GM21528 (cell line): ENCODE results near the gene MYH6.

Source experiments
- ATAC-seq: cut with Tn5 transposase; IDR thresholded peaks from one replicate; pipeline ENCODE4 v1.9.1; 2021; ENCODE audit warnings: mild to moderate bottlenecking, moderate library complexity; ENCODE audit not compliant: unreplicated experiment, low FRiP score

The MYH6 gene

DNA sequence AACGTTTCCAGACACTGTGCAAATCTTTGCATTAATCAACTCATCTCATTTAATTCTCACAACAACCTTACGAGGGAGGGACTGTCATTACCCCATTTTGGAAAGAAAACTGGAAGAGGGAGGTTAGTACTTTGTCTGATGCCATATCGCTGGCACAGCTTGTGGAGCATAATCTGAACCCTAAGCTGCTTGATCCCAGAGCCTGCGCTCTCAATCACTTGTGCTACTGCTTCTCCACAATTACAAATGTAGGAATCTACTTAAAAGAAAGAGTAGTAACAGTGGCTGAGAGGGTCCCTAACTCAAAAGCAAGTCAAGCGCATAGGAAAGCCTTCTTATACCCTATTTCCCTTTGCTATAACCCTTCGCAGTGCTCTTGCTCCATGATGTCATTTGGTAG lies 46.3 kb downstream of the MYH6 start:
- no peak for ATAC-seq

DNA sequence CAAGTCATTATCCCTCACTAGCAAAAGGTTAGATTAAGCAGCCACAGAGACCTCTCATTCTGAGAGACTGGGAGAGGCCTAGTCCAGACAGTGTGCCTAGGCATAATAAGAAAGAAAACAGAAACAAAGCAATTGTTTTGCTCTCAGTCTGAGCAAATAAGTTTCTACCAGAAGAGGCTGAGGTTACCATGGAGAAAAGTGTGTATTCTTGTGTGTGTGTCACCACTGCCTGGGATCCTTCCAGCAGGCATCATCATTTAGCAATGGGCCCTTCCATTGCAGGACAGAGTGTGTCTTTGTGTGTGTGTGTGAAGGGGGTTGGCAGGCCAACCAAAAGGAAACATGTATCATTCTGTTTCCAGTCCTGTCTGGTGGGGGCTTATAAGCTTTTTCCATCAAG lies 46.8 kb downstream of the MYH6 start:
- no peak for ATAC-seq

DNA sequence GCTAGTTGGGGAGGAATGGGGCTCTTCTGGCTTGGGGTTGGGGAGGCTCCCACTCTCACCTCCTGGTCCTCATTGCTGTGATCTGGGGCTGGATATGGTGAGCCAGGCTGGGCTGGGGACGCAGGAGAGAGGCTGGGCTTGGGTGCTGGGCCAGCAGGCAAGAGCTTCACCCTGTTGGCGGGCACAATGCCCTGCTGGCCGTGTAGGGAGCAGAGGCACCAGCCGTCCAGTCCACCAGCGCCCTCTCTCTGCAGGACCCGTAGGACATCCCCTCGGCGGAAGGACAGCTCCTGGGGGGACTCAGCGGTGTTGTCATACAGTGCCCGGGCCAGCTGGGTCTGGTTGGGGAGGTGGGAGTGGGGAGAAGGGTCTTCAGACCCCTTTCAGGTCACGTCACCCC lies 47.6 kb downstream of the MYH6 start:
- no peak for ATAC-seq

DNA sequence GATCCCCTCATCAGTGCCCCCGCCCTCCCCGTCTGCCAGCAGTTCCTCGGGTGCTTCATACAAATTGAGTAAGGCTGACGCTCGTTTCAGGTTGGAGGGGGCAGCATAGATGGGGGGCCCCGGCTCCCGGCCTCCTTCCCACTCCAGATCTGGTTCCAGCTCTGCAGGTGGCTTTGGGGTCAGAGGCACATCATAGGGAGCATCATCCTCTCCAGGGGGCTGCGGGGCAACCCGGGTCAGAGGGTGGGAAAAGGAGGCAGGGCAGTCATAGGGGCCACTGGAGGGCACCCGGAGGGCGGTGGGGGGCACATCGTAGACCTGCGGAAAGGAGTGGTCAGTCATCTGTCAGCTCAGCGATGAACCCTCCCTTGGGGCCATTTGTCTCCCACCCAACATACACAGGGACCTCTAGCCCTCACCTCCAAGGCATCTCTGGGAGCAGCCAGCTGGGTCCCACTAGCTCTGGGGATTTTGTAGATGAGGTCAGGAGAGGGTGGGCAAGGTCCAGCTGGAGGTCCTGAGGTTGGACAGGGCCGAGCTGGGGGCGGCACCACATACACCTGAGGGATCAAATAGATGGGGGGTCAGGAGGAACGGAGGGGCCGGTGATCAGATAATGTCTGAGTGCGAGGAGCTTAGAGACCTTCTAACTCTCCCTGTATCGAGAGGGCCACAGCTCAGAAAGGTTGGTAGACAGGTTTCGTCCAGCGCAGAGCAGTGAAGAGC lies 48.2 kb downstream of the MYH6 start:
- ATAC-seq: no peak

DNA sequence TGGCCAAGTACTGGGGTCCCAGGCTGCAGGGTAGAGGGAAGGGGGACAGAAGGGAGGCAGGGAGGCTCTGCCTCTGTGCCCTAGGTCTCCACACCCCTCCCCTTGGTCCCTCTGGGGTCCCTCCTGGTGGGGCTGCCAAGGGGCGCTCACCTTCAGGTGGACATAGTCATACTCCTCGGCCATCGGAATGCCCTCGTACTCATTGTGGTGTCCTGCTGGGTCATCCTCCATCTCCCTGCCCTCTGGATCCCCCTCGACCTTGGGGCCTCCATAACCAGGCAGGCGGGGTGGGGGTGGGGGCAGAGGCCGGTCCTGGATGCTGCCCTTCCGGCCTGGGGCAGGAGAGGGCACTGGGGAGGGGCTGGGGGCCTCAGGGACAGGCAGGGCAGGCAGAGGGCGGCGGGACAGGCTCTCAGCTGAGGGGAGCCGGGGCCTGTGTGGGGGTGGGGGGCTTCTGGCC lies 48.9 kb downstream of the MYH6 start:
- ATAC-seq: no peak

GRCh38 chr14:23358553-23359166 lies 49.4 kb downstream of the MYH6 start:
- ATAC-seq: no peak

DNA sequence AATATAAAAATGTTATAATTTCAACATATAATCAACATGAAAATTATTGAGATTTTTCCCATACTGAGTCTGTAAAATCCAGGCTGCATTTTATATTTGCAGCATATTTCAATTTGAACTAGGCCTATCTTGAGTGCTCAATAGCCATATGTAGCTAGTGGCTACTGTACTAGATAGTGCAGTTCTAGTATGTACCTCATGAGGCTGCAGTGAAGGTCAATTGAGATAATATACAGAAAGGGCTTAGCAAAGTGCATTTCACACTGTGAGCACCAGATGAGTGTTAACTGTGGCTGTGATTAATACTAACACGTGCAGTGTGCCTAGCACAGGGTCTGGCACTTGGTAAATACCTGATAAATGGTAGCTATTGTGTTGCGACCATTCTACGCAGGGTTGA lies 50.0 kb downstream of the MYH6 start:
- ATAC-seq: no peak

DNA sequence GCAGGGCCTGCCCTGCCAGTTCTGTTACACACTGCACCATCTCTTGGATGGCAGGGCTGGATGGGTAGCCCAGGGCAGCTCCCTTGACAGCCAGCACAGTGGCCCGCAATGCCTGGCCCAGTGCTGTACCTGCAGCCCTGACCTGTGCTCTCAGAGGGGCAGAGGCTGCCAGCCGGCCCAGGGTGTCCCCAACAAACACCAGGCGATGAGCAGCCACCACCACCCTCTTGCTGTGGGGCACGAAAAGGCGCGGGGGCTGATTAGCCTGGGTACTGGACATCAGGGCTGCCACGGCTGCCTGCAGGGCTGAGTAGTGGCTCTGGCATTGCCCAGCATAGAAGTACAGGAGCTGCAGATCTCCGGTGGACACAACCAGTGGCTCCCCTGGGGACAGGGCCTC lies 50.8 kb downstream of the MYH6 start:
- no peak for ATAC-seq

DNA sequence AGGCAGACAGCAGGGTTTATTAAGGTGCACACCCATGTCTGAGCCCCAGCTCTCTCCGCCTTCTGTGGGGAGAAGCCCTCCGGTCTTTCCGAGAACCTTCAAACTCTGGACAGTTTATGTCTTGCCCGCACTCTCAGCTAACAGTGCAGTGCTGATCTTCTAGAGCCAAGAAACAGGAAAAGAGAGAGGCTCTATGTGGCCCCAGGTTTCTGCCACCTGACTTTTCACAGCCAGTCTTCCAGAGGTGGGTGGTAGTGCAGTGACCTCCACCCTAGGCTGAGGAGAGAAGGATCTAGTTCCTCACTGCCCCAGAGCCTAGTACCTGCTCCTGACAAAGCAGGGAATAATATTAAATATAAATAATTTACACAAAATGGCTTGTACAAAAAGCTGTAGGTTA lies 51.4 kb downstream of the MYH6 start:
- ATAC-seq: no peak

DNA sequence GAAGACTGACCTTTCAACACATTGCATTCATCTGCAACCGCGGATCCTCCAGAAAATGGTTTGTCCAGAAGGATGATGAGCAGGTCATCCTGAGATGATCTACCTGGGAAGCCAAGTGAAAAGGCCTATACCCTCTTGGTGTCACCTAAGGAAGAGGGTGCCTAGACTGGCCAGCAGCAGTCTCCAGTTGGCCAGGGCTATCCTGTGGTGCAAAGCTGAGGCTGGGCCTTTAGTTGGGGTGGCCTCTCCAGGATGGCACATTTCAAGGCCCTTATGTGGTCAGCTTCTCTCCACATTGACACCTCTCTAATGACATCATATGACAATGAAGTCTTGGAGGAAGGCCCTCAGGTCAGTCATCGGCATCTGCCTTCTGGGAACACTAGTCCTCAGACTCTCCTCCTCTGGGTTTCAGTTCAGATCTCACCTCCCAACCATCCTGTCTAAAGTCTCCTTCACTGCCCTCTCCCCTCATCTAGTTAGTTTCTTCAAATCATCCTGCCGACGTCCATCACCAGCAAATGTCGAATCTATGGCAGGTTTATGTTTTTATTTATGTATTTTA lies 52.1 kb downstream of the MYH6 start:
- no peak for ATAC-seq

DNA sequence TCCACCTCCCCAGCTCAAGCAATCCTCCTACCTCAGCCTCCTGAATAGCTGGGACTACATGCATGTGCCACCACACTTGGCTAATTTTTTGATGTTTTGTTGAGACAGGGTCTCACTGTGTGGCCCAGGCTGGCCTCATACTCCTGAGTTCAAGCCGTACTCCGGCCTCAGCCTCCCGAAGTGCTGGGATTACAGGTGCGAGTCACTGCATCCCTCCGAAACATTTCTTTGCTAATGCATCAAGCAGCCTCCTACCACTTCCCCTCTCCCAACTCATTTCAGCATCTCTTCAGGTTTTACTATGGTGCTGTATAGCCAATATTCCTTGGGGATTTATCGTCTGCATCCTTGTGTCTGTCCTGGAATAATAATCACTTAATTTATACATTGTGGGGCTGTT lies 53.1 kb downstream of the MYH6 start:
- no peak for ATAC-seq

DNA sequence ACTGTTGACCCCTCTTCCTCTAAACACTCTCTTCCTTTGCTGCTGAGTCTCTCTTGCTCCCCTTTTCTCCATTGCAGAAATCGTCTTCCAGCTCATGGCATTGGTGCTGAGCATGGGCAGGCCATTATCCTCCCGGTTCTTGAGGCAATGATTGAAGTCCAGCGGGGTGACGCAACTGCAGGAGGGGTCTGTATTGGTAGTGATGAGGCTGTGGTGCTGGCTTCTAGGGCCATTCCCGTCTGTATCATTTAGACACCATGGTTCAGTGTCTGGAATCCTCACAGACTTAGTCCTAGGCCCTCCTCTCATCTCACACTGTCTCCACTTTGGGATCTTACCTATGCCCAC lies 54.7 kb downstream of the MYH6 start:
- no peak for ATAC-seq

DNA sequence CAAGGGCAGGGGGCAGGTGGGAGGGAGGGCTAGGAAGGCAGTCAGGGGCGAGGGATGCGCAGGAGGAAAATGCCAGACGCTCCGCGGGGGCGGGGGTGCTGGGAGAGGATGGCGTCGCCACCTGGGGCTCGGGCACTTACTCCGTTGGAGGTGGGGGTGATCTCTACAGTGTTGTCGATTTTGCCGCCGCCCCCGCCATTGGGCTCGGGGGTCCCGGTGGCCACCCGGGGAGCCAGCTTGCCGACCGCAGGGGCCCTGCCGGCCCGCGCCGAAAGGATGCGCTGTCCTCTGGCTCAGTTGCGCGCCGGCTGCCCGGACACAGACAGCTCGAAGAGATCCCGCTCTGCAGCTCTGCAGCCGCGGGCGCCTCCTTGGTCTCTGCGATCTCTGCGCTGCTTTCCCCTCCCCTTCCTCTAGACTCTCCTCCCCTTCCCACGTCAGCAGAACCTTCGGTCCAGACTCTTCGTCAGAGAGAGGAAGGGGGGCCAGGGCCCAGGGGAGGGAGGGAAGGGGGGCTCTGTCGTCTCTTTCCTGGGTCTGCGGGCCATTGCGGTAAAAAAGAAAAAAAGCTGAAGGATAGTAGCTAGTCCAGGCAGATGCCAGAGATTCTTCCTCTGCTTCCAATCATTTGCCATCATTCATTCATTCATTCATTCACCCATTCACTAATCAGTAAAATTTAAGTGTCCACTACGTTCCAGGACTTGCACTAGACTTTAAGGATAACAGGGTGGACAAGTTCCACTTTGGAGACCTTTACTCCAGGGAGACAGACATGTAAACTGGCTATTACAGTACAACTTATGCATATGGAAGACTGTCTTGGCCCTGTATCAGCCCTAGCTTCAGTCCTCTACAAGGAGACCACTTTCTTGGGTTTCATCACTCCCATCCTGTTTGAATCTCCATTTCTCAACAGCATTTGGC lies 55.3 kb downstream of the MYH6 start, which contains the start of gene SLC22A17:
Gene SLC22A17, minus strand, starts transcription at position 382 of the 927 bp plus-strand sequence.
- ATAC-seq: no peak

DNA sequence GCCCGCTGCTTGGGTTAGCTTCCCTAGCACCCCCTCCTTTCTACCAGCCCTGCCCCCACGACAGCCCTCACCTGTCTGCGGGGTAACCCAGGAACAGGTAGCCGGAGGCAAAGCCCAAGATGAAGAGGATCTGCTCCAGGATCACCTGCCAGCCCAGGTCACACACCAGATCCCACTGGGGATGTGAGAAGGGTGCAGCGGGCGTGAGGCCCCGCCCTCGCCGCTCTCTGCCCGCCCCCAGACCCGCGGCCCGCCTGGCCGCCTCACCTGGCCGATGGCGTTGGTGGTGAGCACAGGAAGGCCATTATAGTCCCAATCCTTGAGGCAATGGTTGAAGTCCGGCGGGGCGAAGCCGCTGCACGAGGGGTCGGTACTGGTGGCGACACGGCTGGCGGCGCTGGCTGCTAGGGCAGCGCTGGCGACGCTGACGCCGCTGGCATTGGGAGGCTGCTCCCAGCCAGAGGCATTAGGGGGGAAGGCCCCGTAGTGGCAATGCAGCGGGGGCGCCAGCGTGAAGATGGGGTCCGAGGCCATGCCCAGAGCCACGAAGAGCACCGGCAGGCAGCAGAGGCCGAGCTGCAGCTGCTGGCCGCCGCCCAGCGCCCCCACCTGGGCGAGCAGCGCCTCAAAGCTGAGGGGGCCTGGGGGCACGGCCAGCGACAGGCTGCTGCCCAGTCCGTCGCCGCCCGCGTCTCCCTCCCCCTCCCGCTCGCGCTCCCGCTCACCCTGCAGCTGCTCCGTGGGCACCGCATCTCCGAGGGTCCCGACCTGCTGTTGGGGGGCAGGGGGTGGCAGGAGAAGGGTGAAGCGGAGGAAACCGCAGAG lies 56.2 kb downstream of the MYH6 start:
- no peak for ATAC-seq

DNA sequence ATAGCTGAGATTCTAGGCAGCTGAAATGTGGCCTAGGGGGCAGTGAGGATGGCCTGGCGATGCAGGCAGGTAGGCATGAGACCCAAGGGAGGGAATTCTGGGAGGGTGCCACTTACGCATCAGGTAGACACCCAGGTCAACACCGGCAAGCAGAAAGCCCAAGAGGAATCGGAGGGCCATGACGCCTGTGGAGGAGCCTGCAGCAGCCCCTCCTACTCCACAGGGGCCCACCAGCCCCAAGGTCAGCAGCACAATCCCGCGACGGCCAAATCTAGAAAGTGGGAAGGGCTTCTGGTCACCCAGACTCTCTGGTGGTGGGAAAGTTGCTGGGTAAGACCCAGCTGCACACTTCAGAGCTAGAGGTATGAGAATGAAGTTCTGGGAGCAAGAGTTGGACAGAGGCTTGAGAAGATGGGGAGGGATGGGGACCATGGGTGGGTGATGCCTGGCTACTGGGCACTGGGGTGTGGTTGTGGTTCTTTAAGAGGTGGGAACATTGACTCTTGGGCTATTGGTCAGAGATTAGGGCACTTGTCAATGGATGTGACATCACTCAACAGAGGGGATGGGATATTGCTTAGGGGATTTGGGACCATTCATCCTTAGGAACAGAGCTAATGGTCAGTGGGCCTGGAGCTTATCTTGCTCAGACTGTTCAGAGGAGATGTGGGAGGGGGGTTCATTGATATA lies 58.8 kb downstream of the MYH6 start:
- ATAC-seq: no peak

DNA sequence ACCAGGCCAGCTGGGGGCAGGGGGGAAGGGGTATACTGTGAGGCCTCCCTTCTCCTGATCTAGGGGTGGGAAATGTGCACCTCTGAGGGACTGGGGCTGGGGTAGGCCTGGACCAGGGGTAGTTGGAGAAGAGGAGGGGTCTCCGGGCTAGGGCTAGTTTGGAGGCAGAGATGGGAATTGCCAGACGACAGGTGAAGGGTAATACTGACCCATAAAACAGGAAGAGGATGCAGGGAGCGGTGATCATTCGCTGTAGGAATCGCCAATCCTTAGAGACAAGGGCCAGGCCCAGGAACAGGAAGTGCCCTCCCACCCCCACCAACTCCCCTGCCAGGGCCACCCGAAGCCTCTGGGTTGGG lies 59.8 kb downstream of the MYH6 start:
- no peak for ATAC-seq

GRCh38 chr14:23347406-23348296 lies 60.4 kb downstream of the MYH6 start:
- ATAC-seq: no peak

DNA sequence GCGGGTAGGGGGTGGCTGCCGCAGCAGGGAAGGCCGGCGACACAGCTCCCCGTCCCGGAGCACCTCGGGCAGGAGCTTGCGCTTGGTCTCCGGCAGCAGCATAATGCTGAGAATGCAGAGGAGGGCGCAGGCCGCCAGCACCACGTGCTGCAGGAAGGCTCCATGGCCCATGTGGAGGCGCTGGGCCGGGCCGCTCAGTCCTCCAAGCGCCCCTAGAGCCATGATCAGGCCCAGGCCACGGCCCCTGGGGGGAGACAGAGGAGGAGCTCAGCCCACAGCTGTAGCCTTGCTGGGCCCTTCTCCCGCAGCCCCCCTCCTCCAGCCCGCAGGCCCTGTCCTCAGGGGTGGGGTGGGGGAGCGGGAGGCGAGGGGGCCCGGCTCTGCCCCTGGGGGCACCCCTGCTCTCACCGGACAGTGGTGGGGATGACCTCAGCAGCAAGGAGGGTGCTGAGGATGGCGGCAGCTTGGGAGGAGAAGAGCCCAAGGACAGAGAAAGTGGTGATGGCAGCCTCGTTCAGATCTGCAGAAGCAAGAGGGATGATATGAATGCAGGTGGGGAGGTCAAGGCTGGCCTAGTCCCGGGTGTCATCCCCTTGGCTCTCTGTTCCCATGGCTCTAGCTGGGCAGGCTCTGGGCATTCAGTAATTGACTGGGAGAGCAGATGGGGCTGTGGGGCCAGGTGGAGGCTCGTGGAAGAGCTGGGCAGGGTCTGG lies 61.2 kb downstream of the MYH6 start:
- no peak for ATAC-seq
